PFSK-1 (cell line): Measurements from ENCODE around the gene ST8SIA5.

Source experiments
- FOXP2 ChIP-seq: optimal IDR thresholded peaks from 2 replicates; pipeline ENCODE3; 2011; ENCODE audit warnings: borderline replicate concordance, control low read depth, inconsistent platforms; ENCODE audit not compliant: insufficient read depth; ENCODE audit errors: extremely low read length, extremely low read depth
- POLR2AphosphoS5 ChIP-seq: IDR thresholded peaks from 2 replicates; pipeline ENCODE4 v1.6.1; 2012; ENCODE audit warnings: low read depth, mild to moderate bottlenecking, control low read depth, low read length, moderate library complexity
- SIN3A ChIP-seq: IDR thresholded peaks from 2 replicates; pipeline ENCODE4 v1.6.1; 2012; ENCODE audit warnings: mild to moderate bottlenecking, low read length, moderate library complexity, borderline replicate concordance; ENCODE audit not compliant: insufficient read depth
- TAF1 ChIP-seq: IDR thresholded peaks from 2 replicates; pipeline ENCODE4 v1.6.1; 2012; ENCODE audit warnings: low read length, control low read depth, borderline replicate concordance; ENCODE audit not compliant: insufficient read depth
- TF ChIP-seq, protein P1 (sequence below), 2 experiments: IDR thresholded peaks; 2 replicates each; pipeline versions ENCODE4 v1.6.1 to v1.8.0; 2011 to 2012; ENCODE audit warnings: low read depth in 2 of 2, low read length in 2 of 2, control low read depth in 1 of 2, inconsistent platforms in 1 of 2, mild to moderate bottlenecking in 1 of 2, moderate library complexity in 1 of 2; ENCODE audit not compliant: insufficient read depth in 1 of 2

DNA sequence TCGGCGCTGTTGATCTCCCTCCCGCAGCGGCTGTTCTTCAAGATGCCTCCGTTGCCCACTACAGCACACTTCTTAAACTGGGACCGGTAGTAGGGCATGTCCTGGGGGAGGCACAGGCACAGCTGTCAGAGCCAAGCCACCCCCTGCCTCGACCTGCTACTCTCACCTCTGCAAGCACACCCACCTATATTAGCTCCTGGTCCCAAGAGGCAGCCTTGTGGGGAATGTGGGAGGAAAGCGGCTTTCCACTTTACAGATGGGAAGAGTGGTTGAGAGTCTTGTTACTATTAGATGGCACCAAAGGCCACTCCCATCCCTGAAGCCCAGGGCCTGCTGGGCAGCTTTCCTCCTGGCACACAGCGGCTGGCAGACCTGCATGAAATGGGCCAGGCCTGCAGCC is 70.7 kb downstream of the ST8SIA5 start:
- TF ChIP-seq POLR2AphosphoS5 (no peak), TAF1 (no peak), SIN3A (no peak), FOXP2 (no peak)
- TF ChIP-seq, protein P1, sequence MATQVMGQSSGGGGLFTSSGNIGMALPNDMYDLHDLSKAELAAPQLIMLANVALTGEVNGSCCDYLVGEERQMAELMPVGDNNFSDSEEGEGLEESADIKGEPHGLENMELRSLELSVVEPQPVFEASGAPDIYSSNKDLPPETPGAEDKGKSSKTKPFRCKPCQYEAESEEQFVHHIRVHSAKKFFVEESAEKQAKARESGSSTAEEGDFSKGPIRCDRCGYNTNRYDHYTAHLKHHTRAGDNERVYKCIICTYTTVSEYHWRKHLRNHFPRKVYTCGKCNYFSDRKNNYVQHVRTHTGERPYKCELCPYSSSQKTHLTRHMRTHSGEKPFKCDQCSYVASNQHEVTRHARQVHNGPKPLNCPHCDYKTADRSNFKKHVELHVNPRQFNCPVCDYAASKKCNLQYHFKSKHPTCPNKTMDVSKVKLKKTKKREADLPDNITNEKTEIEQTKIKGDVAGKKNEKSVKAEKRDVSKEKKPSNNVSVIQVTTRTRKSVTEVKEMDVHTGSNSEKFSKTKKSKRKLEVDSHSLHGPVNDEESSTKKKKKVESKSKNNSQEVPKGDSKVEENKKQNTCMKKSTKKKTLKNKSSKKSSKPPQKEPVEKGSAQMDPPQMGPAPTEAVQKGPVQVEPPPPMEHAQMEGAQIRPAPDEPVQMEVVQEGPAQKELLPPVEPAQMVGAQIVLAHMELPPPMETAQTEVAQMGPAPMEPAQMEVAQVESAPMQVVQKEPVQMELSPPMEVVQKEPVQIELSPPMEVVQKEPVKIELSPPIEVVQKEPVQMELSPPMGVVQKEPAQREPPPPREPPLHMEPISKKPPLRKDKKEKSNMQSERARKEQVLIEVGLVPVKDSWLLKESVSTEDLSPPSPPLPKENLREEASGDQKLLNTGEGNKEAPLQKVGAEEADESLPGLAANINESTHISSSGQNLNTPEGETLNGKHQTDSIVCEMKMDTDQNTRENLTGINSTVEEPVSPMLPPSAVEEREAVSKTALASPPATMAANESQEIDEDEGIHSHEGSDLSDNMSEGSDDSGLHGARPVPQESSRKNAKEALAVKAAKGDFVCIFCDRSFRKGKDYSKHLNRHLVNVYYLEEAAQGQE (IDR thresholded peaks at IDR 0.05; ENCODE audit: insufficient read depth in 1 of 2, low read depth in 2 of 2, low read length in 2 of 2), result no peak
